GM21576 (cell line): ENCODE results near the gene MRGPRX3.

Source experiments
- ATAC-seq: cut with Tn5 transposase; IDR thresholded peaks from one replicate; pipeline ENCODE4 v1.9.1; 2021; ENCODE audit warnings: mild to moderate bottlenecking, moderate library complexity; ENCODE audit not compliant: unreplicated experiment

The MRGPRX3 gene

DNA sequence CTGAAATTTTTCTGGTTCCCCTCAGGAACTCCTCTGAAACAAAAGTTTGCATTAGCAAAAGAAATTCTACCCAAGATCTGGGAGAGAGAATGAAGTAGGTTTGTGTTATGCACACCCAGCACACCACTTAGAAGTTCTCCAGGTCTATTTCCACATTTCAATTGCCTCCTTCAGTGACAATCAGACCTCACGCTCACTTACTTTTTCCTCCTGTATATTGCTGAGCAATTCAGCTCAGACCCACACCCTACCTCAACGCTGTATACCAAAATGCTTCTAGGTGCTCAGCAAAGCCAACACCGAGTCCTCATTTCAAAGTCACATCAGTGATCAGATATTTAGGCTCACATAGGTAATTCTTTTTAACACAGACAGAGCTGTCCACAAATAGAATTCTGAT lies 19.2 kb downstream of the MRGPRX3 start:
- ATAC-seq, result no peak

DNA sequence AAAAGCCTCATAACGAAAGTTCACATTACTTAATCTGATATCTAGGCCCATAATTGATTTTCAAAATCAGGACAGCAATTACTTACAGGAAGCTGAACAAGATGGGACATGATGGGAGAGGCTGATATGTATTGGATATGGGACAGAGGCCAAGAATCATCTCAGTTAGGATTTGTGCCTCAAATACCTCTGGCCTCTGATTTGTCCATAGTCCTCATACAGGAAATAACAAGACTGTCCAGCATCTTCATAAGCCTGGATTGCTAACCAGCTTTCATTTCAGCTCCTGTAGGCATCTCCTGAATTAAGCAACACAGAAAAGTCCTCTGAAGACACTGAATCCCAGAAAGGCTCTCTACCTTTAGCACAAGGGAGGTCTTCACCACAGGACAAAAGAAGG lies 36.0 kb downstream of the MRGPRX3 start:
- no peak for ATAC-seq

DNA sequence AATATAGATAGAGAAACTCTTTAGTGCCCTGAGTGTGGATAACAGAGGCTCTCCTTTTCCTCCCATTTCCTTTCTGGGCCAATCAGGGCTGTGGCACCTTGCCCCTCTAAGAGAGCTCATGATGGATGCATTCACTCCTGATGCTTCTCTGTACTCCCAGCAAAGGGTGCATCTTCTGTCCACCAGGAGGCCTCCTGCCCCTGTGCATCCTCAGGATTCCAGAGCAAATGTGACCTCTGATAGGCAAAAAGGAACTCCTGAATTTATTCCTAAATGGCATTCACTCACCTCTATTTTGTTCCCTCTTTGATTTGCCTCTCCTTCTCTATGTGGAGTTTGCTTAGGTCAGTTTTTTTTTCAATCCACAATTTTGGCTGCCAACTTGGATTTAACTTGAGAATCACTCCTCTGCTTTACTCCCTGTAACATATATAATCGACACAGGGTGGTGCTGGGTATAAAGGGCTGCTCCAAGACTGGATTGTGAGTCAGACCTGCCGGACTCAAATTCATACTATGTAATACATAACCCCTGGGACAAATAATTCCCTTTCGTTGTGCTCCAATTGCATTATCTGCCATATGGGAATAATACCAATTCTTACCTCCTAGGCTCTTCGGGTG lies 39.1 kb downstream of the MRGPRX3 start:
- ATAC-seq, result no peak

DNA sequence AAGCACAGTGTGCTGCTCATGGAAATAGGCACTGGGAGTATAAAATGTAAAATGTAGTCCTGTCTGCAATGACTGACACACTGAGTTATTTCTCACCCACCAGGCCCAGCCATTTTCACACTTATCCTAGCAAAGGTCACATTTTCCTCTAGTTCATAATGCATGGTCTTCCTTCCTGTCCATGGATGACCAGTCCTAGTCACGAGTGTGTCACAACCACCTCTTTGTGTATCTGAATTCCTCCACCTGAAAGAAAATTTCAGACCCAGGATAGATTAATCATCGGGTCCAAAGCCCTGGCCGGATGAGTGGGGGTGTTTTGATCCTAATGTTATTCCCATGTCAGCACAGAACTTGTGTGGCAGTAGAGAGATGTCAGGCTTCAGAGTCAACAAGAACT lies 40.3 kb downstream of the MRGPRX3 start, which contains the start of gene MRGPRX4:
Gene MRGPRX4, plus strand, starts transcription at position 172 of the 400 bp plus-strand sequence. CDS start 420 bp downstream, outside the sequence.
- no peak for ATAC-seq

DNA sequence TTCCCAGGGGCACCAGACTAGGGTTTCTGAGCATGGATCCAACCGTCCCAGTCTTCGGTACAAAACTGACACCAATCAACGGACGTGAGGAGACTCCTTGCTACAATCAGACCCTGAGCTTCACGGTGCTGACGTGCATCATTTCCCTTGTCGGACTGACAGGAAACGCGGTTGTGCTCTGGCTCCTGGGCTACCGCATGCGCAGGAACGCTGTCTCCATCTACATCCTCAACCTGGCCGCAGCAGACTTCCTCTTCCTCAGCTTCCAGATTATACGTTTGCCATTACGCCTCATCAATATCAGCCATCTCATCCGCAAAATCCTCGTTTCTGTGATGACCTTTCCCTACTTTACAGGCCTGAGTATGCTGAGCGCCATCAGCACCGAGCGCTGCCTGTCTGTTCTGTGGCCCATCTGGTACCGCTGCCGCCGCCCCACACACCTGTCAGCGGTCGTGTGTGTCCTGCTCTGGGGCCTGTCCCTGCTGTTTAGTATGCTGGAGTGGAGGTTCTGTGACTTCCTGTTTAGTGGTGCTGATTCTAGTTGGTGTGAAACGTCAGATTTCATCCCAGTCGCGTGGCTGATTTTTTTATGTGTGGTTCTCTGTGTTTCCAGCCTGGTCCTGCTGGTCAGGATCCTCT lies 41.0 kb downstream of the MRGPRX3 start:
- no peak for ATAC-seq
